Activated T-helper 9 cell treated with anti-CD3 and anti-CD28 coated beads, Interleukin-2, amount 50 U/mL, for 16 hours (primary cell): Measurements from ENCODE around the gene IRF9.
A peak's percentile ranks its signal among the peaks of the same experiment; 100 is the strongest.
"Not testable (repeated sequence)": the region's sequence is repeated elsewhere in the genome, so short reads cannot be mapped to it uniquely, and the experiment has no call there.

Experiments
- DNase-seq: peaks from one replicate; pipeline ENCODE4 v3.0.0-alpha.2; 2020; ENCODE audit warnings: low read depth

Gene IRF9

DNA sequence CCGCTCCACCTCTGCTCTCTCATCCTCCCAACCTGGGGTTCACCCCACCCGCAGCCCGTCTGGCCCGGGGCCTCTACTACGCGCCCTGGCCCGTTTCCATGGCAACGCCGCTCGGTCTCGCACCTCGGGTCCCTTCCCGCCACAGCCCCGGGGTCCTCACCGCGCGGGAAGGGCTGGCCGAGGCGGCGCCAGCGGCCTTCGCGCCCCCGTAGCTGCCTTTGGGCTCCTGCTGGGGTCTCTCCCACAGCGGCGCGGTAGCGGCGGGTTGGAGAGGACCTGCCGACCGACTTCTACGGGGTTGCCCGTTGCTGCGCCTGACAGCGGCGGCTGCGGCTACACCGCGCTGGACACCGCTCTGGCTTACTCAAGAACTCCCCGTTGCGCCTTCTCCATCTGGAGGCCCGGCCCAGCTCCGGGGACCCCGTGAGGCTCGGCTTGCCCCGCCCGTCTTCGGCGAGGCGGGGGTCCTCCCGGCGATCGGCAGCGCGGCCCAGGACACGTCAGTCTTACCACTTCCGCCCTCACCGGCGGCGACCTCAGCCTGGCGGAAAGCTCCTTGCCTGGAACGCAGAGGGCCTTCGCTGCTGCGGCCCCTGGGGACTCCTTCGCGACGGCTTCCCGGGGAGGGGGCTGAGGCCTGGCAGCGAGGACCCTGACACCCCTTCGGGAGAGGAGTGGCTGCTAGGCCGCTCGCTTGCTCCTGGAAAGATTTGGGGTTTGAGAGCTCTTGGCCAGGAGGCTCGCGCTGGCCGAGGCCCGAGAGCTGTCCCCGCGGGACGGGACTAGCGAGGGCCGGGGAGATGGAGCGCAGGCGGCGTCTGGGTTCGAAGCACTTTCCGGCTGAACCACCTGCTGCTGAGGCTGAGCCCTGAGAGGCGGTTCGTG, 34.4 kb downstream of the IRF9 start, which contains the start of gene TM9SF1:
Gene TM9SF1, minus strand, starts transcription at position 256 of the 885 bp plus-strand sequence. CDS start 422 bp downstream, outside the sequence.
- peak; percentile 82 for DNase-seq

DNA sequence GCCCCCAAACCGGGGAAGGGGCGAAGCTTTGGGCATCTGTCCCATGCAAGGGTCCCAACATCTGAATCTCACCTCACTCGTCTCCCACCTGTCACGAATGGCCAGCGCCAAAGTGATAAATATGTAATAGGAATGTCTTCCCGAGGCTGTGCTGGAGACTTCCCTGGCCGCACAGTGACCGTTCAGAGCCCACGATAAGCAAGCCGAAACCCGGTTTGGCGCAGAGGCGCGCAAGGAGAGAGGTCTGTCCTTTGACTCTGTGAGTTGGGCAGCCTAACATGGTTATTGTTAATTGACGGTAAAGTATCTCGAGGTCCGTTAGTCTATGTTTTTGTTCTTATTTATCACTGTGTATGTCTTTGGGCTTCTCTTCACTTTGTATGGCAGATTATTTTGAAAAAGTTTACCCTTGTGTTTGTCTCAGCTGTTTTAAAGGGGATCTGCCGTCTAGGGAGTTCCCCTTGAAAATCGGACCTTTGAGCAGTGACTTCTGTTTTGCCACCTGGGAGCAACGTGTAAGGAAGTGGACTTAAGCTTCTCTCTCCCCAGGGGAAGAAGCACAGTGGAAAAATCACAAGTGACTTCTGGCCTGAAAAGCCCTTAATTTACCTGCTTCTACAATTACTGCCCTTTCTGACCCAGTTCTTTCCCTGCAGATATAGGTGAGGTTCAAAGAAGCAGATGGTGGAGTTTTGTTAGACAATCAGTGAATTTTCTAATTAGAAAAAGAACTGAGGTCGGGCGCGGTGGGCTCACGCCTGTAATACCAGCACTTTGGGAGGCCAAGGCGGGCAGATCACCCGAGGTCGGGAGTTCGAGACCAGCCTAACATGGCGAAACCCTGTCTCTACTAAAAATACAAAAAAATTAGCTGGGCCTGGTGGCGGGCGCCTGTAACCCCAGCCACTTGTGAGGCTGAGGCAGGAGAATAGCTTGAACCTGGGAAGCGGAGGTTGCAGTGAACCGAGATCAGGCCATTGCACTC, 35.3 kb downstream of the IRF9 start:
- no peak for DNase-seq

DNA sequence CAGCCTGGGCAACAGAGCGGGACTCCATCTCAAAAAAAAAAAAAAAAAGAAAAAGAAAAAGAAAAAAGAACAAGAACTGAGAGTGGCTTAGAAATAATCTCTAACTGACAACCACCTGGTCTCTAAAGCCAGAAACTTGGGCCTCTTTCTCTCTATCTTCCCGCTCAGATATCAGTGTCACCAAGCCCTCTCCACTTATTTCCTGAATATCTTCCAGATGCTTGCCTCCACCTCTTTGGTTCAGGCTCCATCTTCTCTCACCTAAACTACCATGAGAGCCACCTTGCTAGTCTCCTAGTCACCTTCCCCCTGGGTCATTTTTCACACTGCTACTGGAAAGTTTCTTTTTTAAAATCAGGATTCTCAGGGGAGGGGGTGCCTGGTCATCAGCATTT, 36.0 kb downstream of the IRF9 start:
- DNase-seq, result no peak

DNA sequence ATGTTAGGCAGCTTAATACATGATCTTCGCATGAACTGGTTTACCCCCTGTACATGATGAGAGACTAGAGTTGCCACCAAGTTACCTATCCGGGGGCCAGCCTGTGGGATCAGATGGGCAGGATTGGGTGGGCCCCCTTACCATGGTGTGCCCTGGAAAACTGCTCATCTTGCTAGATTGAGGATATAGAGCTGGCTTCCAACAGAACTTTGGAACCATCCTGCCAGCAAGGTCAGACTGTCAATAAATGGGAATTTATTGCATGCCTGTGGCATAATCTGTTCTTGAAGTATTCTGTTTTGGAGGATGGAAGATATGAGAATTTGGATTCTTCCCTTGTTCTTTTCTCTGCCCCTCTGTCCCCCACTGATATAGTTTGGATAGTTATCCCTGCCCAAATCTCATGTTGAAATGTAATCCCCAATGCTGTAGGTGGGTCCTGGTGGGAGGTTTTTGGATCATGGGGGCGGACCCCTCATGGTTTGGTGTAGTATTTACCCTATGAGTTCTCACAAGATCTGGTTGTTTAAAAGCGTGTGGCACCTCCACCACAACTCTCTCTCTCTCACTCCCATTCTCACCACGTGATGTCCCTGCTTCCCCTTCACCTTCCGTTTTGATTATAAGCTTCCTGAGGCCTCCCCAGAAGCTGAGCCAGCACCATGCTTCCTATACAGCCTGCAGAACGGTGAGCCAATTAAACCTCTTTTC, 37.9 kb downstream of the IRF9 start:
- DNase-seq, result no peak

DNA sequence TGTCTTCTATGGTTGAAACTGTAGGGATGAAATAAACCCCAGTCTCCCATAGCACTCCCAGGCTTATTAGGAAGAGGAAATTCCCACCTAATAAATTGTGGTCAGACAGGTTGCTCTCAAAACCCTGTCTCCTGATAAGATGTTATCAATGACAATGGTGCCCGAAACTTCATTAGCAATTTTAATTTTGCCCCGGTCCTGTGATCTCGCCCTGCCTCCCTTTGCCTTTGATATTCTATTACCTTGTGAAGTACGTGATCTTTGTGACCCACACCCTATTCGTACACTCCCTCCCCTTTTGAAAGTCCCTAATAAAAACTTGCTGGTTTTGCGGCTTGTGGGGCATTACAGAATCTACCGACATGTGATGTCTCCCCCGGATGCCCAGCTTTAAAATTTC, 41.5 kb downstream of the IRF9 start:
- DNase-seq, result not testable (repeated sequence)

DNA sequence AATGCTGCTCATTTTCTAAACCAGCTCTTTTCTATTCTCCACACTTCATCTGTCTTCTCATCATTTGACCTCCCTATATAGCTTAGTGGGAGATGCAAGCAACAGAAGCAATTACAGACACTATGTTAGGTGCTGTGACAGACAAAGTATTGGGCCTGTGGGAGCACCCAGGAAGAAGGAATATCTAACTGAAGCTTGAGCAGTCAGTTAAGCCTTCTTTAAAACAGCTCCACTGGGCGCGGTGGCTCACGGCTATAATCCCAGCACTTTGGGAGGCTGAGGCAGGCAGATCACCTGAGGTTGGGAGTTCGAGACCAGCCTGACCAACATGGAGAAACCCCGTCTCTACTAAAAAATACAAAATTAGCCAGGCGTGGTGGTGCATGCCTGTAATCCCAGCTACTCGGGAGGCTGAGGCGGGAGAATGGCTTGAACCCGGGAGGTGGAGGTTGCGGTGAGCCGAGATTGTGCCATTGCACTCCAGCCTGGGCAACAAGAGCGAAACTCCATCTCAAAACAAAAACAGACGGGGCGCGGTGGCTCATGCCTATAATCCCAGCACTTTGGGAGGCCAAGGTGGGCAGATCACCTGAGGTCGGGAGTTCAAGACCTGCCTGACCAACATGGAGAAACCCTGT, 42.3 kb downstream of the IRF9 start:
- not testable (repeated sequence) for DNase-seq

DNA sequence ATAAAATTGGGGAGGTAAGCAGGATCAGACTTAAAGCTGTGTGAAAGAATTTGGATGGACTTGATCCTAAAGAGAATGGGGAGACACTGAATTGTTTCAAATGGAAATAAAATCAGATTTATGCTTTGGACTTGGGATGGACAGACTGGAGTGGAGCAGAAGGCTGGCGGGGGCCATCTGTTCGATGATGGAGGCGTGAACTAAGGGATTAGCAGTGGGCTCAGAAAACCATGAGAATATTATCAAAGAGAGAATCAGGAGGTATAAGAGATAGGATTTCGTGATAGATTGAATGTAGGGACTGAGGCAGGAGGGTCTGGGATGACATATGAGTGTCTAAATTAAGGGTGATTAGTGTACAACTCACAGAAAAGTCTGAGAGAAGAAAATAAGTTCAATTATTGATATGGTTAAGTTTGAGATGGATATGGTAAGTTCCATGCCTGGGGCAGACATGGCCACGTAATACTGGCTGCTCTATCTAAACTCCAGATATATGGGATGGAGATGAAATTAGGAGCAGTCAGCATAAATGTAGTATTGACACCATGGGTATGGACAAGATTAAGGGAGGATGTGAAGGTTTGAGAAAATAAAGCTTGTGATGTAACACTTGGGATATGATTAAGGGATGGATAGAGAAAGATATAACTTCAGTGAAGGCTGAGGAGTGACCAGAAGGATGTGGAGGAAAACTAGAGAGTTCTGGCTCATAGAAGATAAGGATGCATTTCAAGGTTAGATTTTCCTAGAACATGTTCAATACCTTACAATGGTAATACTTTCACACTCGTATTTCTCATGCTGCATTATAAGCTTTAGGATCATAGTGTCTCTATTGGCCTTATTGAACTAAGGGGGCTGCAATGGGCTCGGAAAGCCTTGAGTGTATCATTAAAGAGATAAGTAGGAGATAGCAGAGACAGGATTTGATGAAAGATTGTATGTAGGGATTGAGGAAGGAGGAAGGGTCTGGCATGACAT, 43.4 kb downstream of the IRF9 start:
- DNase-seq, result no peak

DNA sequence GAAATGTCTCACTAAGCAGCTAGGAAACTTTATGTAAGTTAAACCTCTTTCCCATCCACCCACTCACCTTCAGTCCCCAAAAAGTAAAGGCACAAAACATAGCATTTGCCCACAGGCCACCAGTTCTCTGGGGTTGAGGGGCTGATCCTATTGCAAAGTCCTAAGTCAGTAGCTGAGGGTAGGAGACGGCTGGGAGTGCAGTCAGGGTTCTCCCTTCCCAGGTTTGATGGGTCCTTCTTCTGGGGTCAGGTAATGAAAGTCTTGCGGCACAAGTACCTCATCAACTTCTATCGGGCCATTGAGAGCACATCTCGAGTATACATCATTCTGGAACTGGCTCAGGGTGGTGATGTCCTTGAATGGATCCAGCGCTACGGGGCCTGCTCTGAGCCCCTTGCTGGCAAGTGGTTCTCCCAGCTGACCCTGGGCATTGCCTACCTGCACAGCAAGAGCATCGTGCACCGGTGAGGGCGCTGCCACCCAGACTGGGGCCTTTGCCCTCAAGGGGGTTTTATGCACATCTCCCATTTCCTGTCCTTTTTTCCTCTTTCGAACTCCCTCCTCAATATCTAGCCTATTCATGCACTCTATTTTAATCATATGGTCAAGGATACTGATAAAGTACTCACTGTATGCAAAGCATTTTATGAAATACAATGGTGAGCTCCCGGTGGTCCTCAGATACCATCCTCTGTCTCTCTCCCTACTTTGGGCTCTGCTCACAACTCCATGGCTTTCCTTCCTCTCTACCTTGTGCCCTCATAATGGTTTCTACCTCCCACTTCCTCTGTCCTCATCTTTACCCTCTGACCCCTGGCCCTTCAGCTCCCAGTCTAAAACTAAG, 45.4 kb downstream of the IRF9 start:
- DNase-seq, result no peak

DNA sequence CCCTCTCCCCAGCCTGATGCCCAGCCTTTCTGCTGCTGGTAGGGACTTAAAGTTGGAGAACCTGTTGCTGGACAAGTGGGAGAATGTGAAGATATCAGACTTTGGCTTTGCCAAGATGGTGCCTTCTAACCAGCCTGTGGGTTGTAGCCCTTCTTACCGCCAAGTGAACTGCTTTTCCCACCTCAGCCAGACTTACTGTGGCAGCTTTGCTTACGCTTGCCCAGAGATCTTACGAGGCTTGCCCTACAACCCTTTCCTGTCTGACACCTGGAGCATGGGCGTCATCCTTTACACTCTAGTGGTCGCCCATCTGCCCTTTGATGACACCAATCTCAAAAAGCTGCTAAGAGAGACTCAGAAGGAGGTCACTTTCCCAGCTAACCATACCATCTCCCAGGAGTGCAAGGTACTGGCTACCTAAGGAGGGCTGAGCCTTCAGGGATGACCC, 46.1 kb downstream of the IRF9 start:
- no peak for DNase-seq

DNA sequence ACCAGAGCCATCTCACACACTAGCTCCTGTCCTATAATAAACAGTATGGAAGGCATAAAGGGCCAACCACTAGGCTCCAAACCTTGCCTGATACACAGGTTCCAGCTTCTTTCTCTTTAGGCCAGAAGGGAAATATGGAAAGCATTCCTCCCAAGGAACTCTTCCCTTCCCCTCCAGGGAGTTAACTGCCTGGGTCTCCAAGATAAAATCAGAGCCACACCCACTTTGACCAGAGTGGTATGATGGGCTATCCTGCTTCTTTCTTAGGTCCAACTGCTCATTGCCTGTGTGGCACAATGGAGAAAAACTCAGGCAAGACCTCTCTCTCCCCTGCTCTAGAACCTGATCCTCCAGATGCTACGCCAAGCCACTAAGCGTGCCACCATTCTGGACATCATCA, 46.6 kb downstream of the IRF9 start:
- DNase-seq, result no peak

DNA sequence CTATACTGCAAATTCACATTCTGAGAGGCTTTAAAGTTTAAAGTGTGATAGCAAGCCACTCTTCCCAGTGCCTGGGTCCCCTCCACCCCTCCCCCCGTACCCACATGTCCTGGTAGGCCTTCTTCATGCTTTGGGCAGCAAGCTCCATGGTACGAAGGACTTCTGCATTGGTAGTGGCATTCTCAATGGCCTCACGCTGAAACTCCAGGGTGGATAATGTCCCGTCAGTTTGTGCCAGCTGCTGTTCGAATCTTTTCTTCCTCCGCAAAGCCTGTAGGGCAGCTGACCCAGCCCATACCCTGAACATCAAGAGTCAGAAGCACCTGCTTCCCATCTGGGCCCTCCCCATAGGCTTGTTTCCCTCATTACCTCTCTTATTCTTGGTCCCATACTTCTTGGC, 50.2 kb downstream of the IRF9 start:
- no peak for DNase-seq

DNA sequence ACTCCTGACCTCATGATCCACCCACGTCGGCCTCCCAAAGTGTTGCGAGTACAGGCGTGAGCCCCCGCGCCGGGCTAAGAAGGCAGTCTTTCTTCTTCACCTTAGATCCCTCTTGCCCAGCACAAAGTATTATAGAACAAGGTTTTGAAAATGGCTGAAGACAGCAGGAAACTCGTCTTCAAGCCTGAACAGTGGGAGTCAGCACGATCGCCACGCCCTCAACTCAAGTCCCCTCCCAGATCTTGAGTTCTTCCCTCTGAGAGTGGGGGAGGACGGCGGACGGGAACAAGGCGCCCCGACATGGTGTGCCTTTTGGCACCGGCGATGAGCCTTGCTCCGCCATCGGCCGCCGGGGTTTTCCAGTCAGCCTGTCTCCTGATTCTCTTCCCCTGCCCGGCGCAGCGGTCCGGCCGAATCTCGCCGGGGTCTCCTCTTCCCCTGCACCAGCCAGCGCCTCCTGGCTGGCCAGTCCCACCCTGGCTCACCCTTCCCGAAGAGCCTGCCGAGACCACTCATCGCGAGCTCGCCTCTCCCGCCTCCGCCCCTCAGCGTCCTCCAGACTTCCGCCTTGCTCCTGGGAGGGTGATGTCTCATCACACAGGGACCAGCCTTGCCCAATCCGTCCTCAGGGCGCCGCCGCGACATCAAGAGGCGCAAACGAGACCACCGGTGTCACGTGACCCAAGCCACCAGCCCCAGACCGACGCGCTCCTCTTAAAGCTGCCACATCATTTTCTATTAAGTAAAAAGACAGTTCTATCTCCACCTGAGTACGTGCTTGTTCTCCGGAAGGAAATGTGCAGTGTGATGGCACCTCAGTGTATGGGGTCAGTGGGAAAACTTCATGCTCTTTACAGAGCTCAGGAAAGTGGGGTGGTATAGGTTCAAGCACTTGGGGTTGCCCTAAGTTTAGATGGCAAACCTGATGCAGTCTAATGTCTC, 52.1 kb downstream of the IRF9 start, which contains the start of gene CHMP4A:
Gene CHMP4A, minus strand, starts transcription at position 565 of the 942 bp plus-strand sequence. Its CDS starts 49 bp downstream, at position 516.
- peak; percentile 94 for DNase-seq

DNA sequence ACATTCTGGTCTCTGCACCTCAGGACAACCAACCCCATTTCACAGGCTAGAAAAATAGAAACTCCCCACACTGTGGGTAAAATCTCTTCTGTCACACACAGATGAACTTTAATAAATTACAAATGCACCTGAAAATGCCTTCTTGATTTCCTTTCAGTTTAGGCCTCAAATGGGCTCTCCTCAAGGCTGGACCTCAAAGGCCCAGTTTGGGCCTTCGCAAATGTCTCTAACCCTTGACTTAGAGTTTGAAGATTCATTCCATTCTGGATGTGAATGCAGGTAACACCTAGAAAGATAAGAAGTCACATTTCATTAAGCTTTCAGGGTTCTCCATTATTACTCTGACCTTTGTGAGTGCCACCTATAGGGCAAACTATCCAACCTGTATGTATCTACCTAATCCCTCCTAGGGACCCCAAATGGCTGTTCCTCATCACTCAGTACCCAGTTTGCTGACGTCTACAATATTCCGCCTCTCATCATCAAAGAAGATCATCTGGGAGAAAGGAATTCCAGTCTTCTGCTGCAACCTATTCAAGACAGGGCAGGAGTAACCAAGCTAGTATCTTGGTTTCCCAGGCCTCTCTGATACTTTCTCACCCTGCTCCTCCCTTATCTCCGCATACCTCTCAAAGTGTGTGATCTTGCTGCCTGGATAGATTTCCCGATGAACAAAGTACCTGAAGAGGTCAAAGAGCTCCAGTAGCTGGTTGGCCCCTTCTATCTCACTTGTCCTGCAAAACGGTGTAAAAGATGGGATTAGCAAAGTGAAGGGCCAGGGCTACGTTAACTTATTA, 53.0 kb downstream of the IRF9 start:
- DNase-seq, result no peak

DNA sequence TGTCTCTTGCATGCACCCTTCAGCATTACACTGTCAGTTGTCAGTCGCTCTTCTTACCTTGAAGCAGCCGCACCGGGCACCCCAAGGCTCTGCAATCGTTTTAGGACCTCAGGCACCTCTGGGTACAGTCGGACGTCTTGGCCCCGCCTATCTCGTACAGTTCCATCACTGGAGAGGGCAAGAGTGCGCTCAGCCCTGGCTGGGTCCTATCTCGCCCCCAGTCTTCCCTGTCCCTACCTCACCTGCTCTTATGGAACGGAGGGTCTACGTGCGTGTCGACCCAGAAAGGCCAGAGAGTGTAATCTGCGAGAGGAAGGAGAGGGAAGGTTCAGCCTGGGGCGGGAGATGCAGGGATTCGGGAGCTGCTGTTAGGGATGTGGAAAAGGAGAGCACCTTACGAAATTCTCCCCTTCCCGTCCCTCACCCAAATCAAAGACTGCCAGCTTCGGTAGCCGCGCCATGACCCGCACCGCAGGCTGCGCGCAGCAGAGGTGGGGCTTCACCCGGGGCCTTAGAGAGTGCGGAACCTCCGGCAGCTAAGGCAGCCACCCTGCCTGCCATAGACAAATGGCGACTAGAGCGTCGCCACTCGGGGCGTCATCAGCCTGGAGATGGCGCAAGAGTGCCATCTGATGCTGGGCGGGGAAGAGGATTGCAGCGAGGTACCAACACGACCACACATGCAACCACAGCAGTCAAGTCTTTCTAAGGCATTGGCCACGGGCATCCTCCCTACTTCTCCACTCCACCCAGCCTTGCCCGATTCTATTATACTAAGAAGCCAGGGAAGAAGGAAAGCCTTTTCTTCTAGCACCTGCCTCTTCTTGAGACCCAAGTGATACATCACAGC, 54.7 kb downstream of the IRF9 start, which contains the start of gene MDP1:
Gene MDP1, minus strand, starts transcription at position 572 of the 850 bp plus-strand sequence. Its CDS starts 111 bp downstream, at position 461.
- DNase-seq, result peak; percentile 77
